ENCODE data around the gene THOP1. TPM values are rescaled to one million over a fixed set of nuclear protein-coding genes. Genes with fewer than 3 reads are reported as not detected.

THOP1 gene
- total RNA-seq, 1 experiment from 2014 or later, result 221 TPM

DNA sequence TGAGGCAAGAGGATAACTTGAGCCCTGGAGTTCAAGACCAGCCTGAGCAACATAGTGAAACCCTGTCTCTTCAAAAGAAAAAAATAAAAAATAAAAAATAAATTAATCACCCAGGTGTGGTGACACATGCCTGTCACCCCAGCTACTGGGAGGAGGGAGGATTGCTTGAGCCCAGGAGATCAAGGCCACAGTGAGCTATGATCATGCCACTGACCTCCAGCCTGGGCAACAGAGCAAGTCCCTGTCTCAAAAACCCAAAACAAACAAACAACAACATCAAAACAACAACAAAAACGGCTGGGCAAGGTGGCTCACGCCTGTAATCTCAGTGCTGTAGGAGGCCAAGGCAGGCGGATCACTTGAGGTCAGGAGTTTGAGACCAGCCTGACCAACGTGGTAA is 41.2 kb upstream of the THOP1 start:
- intact Hi-C loops (cut with micrococcal nuclease), result no loop called here
- no peaks in the 10 kb centered on the region for H3K9me3 ChIP-seq (ENCODE audit: low read length)
- no peak overlapping the region for H3K4me2 ChIP-seq (ENCODE audit: low read length)
- no peaks in the 10 kb centered on the region for H3F3A ChIP-seq (ENCODE audit: low read length, unreplicated experiment)
- peaks cover 5% of the 10 kb centered on the region for H3K79me2 ChIP-seq (ENCODE audit: low read length)
- H3K9ac ChIP-seq (ENCODE audit: low read length), result no peak overlapping the region
- no peaks in the 10 kb centered on the region for H3K9me2 ChIP-seq (replicated peaks; ENCODE audit: low read length)
- POLR2A ChIA-PET (ENCODE audit: unreplicated experiment), result no interaction called here
- CTCF ChIA-PET, result no interaction called here
- no peak overlapping the region for H3K4me3 ChIP-seq (ENCODE audit: low read length)
- no peaks in the 10 kb centered on the region for H3K36me3 ChIP-seq (ENCODE audit: low read depth, low read length)
- H3K27me3 ChIP-seq (ENCODE audit: low read length), result 0 out of 2 replicates have a peak, but pooled peaks cover 4% of the 10 kb centered on the region
- TF ChIP-seq, protein P1, sequence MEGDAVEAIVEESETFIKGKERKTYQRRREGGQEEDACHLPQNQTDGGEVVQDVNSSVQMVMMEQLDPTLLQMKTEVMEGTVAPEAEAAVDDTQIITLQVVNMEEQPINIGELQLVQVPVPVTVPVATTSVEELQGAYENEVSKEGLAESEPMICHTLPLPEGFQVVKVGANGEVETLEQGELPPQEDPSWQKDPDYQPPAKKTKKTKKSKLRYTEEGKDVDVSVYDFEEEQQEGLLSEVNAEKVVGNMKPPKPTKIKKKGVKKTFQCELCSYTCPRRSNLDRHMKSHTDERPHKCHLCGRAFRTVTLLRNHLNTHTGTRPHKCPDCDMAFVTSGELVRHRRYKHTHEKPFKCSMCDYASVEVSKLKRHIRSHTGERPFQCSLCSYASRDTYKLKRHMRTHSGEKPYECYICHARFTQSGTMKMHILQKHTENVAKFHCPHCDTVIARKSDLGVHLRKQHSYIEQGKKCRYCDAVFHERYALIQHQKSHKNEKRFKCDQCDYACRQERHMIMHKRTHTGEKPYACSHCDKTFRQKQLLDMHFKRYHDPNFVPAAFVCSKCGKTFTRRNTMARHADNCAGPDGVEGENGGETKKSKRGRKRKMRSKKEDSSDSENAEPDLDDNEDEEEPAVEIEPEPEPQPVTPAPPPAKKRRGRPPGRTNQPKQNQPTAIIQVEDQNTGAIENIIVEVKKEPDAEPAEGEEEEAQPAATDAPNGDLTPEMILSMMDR (conservative IDR thresholded peaks at IDR 0.05; ENCODE audit: low read depth, low read length), result no peak
- TF ChIP-seq EZH2phosphoT487 (IDR thresholded peaks at IDR 0.05; ENCODE audit: borderline replicate concordance, low read length) (no peak), EZH2 (IDR thresholded peaks at IDR 0.05; ENCODE audit: low read length, unreplicated experiment) (no peak)
- H4K20me1 ChIP-seq (ENCODE audit: low read length), result no peaks in the 10 kb centered on the region
- DNase-seq (no peak), ATAC-seq (no peak)
- no peak overlapping the region for H3K27ac ChIP-seq (ENCODE audit: low read length)
- no peak overlapping the region for H2AFZ ChIP-seq (ENCODE audit: low read length)
- BruUV-seq (replicated peaks), result no TSS peak
- H3K4me1 ChIP-seq (ENCODE audit: insufficient read depth, low read length), result no peaks in the 10 kb centered on the region

DNA sequence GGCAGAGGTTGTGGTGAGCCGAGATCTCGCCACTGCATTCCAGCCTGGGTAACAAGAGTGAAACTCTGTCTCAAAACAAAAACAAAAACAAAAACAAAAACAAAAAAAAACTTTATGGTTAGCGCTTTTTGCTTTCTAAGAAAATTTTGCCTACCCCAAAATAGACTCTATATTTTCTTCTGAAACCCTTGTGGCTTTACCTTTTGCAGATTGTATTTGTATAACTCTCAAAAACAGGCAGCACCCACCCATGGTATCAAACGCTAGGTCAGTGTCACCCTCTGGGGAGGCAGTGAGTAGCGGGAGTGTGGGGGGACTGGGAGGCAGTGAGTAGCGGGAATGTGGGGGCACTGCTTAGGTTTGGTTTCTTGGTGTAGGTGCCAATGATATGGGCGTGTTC is 38.0 kb upstream of the THOP1 start:
- Histone ChIP-seq H2AFZ (ENCODE audit: low read length) (no peak overlapping the region), H3F3A (ENCODE audit: low read length, unreplicated experiment) (no peaks in the 10 kb centered on the region), H3K27me3 (ENCODE audit: low read length) (0 out of 2 replicates have a peak, but pooled peaks cover 4% of the 10 kb centered on the region), H3K4me1 (ENCODE audit: insufficient read depth, low read length) (no peaks in the 10 kb centered on the region), H3K9ac (ENCODE audit: low read length) (no peak overlapping the region), H3K36me3 (ENCODE audit: low read depth, low read length) (no peaks in the 10 kb centered on the region), H4K20me1 (ENCODE audit: low read length) (no peaks in the 10 kb centered on the region), H3K4me3 (ENCODE audit: low read length) (no peak overlapping the region), H3K4me2 (ENCODE audit: low read length) (no peak overlapping the region), H3K27ac (ENCODE audit: low read length) (no peak overlapping the region), H3K9me3 (ENCODE audit: low read length) (no peaks in the 10 kb centered on the region), H3K79me2 (ENCODE audit: low read length) (no peaks in the 10 kb centered on the region), H3K9me2 (replicated peaks; ENCODE audit: low read length) (no peaks in the 10 kb centered on the region)
- DNase-seq, result no peak
- TF ChIP-seq, protein P1 (conservative IDR thresholded peaks at IDR 0.05; ENCODE audit: low read depth, low read length), result no peak
- TF ChIP-seq EZH2 (IDR thresholded peaks at IDR 0.05; ENCODE audit: low read length, unreplicated experiment) (no peak), EZH2phosphoT487 (IDR thresholded peaks at IDR 0.05; ENCODE audit: borderline replicate concordance, low read length) (no peak)
- no TSS peak for BruUV-seq (replicated peaks)
- ChIA-PET POLR2A (ENCODE audit: unreplicated experiment) (no interaction called here), CTCF (no interaction called here)
- no peak for ATAC-seq
- intact Hi-C loops (cut with micrococcal nuclease), result no loop called here

DNA sequence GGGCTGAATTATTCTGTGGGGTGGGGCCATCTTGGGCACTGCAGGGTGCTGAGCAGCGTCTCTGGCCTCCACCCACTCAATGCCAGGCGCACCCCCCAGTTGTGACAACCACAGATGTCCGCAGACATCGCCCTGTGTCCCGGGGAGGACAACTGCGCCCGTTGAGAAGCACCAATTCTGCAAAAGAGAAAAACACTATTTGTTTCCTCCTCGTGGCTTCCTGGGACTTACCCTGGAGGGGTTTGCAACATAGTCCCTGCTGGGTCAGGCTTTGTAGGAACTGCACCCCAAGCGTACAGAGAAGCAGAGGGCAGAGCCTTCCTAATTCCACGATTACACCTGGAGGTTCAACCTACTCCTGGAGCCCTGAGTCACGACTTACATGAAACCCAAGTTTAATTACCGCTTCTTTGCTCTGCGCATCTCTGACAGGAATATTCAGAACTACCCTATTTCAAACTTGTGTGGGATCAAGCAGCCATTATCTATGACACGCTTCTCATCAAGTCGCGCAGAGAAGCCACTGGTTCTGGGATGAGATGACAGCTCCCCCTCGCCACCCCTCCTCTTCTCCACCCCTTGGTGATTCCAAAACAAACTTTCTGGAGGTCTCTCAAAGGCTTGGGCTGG is 34.4 kb upstream of the THOP1 start:
- no peak overlapping the region for H3K9ac ChIP-seq (ENCODE audit: low read length)
- no peaks in the 10 kb centered on the region for H3K9me3 ChIP-seq (ENCODE audit: low read length)
- no peaks in the 10 kb centered on the region for H3K27me3 ChIP-seq (ENCODE audit: low read length)
- BruUV-seq (replicated peaks), result no TSS peak
- H3F3A ChIP-seq (ENCODE audit: low read length, unreplicated experiment), result no peaks in the 10 kb centered on the region
- ATAC-seq (no peak), DNase-seq (no peak)
- H3K4me3 ChIP-seq (ENCODE audit: low read length), result no peak overlapping the region
- TF ChIP-seq EZH2phosphoT487 (IDR thresholded peaks at IDR 0.05; ENCODE audit: borderline replicate concordance, low read length), result no peak
- TF ChIP-seq, protein P1 (conservative IDR thresholded peaks at IDR 0.05; ENCODE audit: low read depth, low read length), result no peak
- TF ChIP-seq EZH2 (IDR thresholded peaks at IDR 0.05; ENCODE audit: low read length, unreplicated experiment), result no peak
- no peaks in the 10 kb centered on the region for H3K4me1 ChIP-seq (ENCODE audit: insufficient read depth, low read length)
- ChIA-PET CTCF (interaction anchor here (2.0 kb wide), 1 partner anchor 102 kb away, joined by 18 read pairs; no protein-coding TSS in a partner anchor), POLR2A (ENCODE audit: unreplicated experiment) (no interaction called here)
- H4K20me1 ChIP-seq (ENCODE audit: low read length), result no peaks in the 10 kb centered on the region
- H3K27ac ChIP-seq (ENCODE audit: low read length), result no peak overlapping the region
- no peak overlapping the region for H2AFZ ChIP-seq (ENCODE audit: low read length)
- H3K4me2 ChIP-seq (ENCODE audit: low read length), result no peak overlapping the region
- no peaks in the 10 kb centered on the region; the same call in 1 of the 2 replicates for H3K36me3 ChIP-seq (ENCODE audit: low read depth, low read length)
- H3K9me2 ChIP-seq (replicated peaks; ENCODE audit: low read length), result no peaks in the 10 kb centered on the region
- no peaks in the 10 kb centered on the region for H3K79me2 ChIP-seq (ENCODE audit: low read length)
- intact Hi-C loops (cut with micrococcal nuclease), result no loop called here
